GM21737 (cell line): ENCODE results near the gene ECSIT.
"Not testable (repeated sequence)": the region's sequence is repeated elsewhere in the genome, so short reads cannot be mapped to it uniquely, and the experiment has no call there.

ENCODE experiments used
- ATAC-seq: cut with Tn5 transposase; IDR thresholded peaks from one replicate; pipeline ENCODE4 v1.9.1; 2021; ENCODE audit warnings: mild to moderate bottlenecking, moderate library complexity; ENCODE audit not compliant: unreplicated experiment

The ECSIT gene

DNA sequence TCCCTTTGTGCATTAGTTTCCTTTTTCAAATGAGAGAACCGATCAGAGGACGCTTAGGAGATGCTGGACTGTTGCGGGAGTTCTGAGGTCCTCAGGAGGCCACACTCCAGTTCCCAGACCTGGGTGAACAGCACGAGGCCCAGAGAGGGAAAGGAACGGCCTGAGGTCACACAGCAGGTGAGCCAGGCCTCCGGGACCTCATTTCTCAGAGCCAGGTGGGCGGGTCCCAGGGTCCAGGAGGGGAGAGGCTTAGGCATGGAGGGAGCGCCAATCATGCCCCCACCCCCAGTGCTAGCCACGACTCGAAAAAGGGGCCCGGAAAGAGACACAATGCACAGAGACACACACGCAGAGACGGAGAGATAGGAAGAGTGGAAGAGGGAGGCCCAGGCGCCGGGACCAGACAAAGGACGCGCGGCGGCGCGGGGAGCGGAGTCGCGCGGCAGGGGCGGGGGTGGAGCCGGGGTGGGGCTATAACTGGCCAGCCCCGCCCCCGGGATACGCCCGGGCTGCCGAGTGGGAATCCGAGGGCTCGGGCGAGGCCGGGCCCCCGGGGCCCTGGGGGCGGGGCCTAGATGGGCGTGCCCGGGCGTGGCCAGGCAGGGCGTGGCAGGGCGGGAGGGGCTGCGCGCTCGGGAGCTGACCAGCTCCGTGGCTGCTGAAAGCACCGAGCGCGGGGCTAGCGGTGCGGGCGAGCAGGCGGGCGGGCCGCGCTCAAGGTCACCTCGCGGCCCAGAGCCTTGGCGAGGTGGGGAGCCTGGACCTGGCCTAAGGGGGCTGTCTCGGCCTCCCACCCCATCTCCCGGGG, 49.6 kb downstream of the ECSIT start:
- ATAC-seq, result no peak

DNA sequence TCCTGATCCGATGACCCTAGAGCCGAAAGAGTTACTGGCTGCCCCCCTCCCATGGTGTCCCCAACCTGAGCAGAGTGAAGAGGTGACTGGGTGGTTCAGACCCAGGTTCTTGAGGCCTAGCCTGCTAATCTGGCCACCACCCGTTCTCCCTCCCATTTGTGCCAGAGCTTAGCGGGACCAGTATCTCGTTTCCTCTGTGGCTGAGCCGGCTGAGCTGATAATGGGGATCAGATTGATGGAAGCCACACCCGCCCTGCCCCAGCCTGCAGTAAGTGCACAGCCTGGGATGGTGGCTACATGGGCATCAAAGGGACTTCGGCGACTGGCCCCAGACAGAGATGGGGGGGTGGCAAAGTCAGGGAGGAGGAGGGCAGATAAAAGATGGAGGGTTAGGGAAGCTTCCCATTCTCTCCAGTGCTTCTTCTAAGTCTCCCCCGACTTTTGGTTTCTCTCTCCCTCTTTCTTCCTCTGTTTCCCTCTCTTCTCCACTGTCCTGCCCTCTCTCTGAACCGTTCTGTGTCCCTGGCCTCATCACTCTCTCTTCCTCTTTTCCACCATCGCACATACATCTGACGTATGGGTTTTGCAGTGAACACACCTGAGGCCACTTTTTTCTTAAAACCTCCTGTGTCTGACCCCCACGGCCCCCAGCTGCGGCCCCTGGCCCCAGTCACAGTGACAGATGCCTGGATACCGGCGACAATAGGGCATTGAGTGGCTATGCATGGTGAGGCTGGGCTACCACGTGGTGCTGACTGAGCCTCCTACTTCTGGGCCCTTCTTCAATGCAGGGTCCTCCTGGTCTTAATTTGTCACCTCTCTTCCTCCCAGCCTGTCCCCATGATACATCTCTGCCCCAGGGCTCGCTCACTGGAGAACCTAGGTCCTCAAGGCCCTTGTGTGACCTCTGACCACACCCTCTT, 50.5 kb downstream of the ECSIT start:
- ATAC-seq, result no peak

DNA sequence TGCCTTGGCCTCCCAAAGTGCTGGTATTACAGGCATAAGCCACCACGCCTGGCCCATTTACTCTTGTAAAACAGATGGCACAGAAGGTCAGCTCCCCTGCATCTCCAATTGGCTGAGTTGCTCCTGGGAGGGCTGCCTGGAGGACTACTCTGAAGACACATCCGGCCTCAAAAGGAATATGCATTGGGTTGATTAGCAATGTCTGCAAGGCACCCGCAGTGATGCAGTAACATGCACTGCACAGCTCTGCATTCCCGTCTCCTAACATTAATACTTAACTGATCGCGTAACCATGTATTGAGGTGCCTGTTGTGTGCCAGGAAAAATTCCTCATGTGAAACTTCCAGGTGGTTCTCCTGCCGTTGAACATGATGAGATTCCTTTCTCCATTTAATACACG, 53.1 kb downstream of the ECSIT start:
- ATAC-seq, result no peak

- ATAC-seq, result not testable (repeated sequence)
These were observed 53.6 kb downstream of the ECSIT start for GRCh38 chr19:11475343-11475742.

- ATAC-seq, result no peak
These were observed 55.2 kb downstream of the ECSIT start for GRCh38 chr19:11473725-11474124.

- not testable (repeated sequence) for ATAC-seq
These were observed 60.6 kb downstream of the ECSIT start for GRCh38 chr19:11468266-11468845.

DNA sequence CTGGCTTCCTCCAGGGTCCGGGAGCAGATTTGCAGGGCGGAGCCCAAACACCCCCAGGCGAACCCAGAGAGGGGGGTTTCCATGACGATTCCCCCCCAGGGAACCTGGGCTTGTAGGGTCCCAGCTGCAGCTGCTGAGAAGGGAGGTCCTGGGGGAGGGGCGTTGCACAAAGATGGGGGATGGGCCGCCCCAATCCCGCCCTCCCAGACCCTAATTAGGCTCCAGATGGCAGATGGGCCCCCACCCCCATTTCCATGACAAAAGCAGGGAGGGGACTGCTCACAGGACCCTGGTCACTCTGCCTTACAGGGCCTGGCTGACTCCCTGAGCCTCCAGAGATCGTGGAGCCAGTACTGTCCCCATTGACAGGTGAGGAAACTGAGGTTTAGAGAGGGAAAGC, 63.3 kb downstream of the ECSIT start:
- ATAC-seq, result no peak

DNA sequence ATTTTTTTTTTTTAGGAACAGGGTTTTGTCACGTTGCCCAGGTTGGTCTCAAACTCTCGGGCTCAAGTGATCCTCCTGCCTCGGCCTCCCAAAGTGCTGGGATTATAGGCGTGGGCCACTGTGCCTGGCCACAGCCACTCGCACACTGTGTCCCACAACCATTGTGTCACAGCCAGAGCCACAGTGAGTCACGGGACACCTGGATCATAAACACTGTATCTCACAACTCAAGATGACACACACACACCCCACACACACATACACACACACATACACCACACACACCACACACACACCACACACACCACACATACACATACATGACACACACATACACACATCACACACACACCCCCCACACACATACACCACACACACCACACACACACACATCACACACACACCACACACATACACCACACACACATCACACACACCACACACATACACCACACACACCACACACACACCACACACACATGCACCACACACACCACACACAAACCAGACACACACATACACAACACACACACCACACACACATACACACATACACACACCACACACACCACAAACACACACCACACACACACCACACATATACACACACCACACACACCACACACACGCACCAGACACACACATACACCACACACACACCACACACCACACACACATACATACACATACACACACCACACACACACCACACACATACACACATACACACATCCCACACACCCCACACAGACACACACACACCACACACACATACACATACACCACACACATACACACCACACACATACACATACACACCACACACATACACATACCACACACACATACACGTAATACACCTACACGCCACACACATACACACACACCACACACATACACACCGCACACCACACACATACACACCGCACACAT, 64.3 kb downstream of the ECSIT start:
- no peak for ATAC-seq

DNA sequence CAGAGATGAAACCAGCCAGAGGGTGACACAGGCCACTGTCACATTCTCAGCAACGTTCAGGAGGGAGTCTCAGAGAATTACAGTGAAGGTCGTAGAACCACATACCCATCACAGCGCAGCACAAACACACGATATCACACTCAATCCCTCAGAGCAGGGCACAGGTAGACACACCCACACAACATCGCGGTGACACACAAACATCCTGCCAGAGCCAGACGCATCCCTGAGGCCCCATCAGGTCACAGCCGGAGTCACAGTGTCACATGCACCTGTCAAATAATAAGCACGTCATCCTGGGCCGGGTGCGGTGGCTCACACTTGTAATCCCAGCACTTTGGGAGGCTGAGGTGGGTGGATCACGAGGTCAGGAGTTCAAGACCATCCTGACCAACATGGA, 65.5 kb downstream of the ECSIT start:
- ATAC-seq, result no peak

DNA sequence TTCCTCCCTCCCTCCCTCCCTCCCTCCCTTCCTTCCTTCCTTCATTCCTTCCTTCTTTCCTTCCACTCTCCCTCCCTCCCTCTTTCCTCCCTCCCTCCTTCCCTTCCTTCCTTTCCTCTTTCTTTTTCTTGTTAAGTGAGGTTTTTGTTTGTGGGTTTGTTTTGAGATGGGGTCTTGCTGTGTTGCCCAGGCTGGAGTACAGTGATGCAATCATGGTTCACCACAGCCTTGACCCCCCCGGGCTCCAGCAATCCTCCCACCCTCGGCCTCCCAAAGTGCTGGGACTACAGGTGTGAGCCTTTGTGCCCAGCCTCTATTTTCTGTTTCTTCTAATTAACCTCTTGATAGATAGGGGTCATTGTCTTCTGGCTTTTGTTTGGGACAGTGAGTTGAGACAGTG, 67.5 kb downstream of the ECSIT start:
- ATAC-seq, result no peak

- no peak for ATAC-seq
These were observed 68.7 kb downstream of the ECSIT start for GRCh38 chr19:11460207-11460606.

GRCh38 chr19:11458912-11459311, 70.0 kb downstream of the ECSIT start:
- not testable (repeated sequence) for ATAC-seq

DNA sequence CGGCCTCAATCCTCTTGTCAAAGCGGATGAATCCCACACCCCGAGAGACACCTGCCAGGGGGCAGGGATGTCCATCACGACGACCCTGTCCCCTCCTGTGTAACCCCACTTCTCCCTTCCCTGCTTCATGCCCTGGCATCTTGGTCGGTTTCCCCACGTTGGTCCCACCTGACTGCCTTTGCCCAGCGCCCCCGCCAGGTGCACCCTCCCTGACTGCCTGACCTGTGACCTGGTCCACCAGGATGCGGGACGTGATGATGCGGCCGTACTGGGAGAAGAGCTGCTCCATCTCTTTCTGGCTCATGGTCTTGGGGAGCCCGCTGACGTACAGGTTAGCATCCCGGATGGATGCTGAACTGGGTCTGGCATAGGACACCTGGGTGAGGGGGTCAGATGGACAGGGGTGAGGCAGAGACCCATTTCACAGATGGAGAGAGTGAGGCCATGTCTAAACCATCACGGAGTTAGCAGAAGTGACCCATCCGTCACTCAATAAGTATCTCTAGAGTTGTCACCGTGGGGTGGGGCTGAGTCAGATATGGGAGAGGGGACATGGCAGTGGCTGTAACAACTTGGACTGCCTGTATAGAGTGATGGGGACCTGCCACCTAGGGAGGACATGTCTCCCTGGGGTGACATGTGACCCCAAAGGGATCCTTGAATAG, 70.6 kb downstream of the ECSIT start:
- no peak for ATAC-seq

- ATAC-seq, result no peak
These were observed 71.1 kb downstream of the ECSIT start for GRCh38 chr19:11457831-11458230.

DNA sequence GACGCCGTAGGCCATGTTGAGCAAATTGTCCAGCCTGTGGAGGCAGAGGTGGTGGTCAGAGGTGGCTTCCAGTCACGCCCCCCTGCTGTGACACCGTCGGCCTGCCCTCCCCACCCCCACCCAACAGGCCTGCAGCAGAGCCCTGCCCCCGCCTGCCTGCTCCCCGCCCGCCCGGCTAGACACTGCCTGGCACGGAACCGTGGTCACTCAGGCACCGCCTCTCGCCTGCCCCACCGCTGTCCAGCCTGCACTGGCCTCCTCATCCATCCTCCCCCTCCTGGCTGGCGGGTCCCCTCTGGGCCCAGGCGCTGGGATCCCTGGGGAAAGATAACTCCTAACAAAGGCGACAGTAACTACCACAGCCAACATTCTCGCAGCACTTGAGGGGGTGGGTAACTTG, 71.8 kb downstream of the ECSIT start:
- no peak for ATAC-seq

DNA sequence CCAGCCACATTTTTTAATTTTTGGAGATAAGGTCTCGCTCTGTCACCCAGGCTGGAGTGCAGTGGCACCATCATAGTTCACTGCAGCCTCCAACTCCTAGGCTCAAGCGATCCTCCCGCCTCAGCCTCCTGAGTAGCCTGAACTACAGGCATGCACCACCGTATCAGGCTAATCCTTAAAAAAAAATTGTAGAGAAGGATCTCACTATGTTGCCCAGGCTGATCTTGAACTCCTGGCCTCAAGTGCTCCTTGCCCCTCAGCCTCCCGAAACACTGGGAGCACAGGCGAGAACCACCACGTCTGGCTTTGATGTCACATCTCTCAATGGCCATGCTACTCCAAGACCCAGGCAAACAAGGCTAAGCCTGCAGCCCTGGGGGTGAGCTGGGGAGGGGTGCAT, 72.3 kb downstream of the ECSIT start:
- ATAC-seq, result no peak
